Activated CD8-positive, alpha-beta memory T cell treated with anti-CD3 and anti-CD28 coated beads, Interleukin-2, amount 50 U/mL, for 48 hours (primary cell): ENCODE results near the gene TMC4.
"Not testable (repeated sequence)": the region's sequence is repeated elsewhere in the genome, so short reads cannot be mapped to it uniquely, and the experiment has no call there.

ENCODE experiments used
- DNase-seq: peaks from one replicate; pipeline ENCODE4 v3.0.0-alpha.2; 2020

Gene TMC4

GRCh38 chr19:54203151-54203611 is 30.2 kb upstream of the TMC4 start:
- no peak for DNase-seq

- no peak for DNase-seq
These were observed 29.0 kb upstream of the TMC4 start for GRCh38 chr19:54201980-54202379.

- DNase-seq, result peak; percentile 71
These were observed 28.3 kb upstream of the TMC4 start for GRCh38 chr19:54201172-54201701.

DNA sequence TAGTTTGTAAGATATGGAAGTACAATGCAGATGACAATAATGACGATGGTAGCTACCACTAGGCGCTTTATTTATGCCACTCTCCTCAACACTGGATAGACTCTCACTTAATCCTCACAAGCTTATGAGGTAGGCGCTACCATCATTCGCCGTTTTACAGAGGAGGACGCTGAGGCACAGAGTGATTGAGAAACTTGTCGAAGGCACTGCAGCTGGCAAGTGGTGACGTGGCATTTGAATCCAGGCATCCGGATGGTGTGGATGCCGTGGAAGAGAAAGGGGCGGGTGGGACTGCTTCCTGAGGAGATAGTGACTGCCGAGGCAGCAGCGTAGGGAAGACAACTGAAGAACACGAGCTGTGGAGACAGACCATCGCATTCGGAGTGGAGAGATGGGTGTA is 26.4 kb upstream of the TMC4 start:
- no peak for DNase-seq

- DNase-seq, result no peak
These were observed 24.2 kb upstream of the TMC4 start for GRCh38 chr19:54197121-54197520.

- no peak for DNase-seq
These were observed 23.6 kb upstream of the TMC4 start for GRCh38 chr19:54196536-54196935.

DNA sequence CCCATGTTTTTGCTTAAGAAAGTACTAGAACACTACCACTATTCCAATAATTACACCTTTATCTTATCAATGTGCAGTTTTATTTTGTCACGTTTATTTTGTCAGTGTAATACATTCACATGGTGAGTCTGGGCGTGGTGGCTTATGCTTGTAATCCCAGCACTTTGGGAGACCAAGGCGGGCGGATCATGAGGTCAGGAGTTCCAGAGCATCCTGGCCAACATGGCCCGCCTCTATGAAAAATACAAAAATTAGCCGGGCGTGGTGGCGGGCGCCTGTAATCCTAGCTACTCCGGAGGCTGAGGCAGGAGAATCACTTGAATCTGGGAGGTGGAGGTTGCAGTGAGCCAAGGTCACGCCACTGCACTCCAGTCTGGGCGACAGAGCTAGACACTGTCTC is 21.5 kb upstream of the TMC4 start:
- DNase-seq, result not testable (repeated sequence)

DNA sequence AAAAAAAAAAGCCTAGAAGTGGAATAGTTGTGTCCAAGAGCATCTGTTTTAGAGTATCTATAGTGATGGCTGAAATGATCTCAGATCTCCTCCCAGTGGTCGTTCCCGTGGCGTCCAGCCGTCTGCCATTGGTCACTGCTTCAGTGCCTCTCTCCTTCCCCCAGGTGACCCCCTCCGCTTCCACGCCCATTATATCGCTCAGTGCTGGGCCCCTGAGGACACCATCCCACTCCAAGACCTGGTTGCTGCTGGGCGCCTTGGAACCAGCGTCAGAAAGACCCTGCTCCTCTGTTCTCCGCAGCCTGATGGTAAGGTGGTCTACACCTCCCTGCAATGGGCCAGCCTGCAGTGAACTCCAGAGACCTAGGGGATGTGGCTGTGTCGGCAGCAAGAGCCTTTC is 20.1 kb upstream of the TMC4 start:
- no peak for DNase-seq

DNA sequence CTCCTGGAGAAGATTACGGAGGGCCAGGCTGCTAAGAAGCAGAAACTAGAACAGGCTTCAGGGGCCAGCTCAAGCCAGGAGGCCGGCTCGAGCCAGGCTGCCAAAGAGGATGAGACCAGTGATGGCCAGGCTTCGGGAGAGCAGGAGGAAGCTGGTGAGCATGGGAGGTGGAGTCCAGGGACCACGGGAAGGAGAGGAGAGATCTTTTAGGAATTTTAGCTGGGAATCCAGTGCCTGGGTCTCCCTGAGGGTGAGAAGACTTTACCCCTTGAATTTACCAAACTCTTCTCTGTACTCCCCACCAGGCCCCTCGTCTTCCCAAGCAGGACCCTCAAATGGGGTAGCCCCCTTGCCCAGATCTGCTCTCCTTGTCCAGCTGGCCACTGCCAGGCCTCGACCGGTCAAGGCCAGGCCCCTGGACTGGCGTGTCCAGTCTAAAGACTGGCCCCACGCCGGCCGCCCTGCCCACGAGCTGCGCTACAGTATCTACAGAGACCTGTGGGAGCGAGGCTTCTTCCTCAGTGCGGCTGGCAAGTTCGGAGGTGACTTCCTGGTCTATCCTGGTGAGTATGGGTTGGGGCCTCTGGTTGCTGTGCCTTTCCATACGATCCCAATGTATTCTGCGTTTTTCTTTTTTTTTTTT is 19.0 kb upstream of the TMC4 start:
- DNase-seq, result no peak

GRCh38 chr19:54191011-54191810 is 18.3 kb upstream of the TMC4 start, which contains the start of gene TSEN34:
Gene TSEN34 (plus strand): TSS chr19:54191308. CDS start chr19:54191365, 57 bp downstream.
- DNase-seq, result peak; percentile 94

DNA sequence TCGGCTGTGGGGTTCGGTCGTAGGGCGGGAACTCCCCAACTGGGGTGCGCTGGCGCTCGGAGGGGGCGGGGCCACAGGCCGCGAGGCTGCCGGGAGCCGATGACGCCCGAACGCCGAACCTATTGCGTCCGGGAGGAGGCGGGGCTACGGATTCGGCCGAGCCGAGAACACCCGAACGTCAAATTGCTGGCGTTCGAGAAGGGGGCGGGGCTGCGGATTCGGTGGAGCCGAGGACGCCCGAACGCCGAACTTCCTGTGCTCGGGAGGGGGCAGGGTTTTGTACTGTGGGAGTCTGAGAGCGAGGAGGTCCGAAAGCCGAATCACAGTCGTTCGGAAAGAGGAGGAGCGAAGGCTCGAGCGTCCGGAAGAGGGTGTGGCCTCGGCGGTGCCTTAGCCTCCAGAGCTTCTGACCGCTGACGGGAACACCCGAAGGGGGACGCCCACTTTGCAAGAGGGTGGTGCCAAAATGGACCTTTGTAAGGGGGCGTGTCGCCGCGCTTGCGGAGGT is 17.6 kb upstream of the TMC4 start:
- DNase-seq, result peak; percentile 99

- DNase-seq, result peak; percentile 98
These were observed 17.0 kb upstream of the TMC4 start for GRCh38 chr19:54189735-54190502.

GRCh38 chr19:54189145-54189734 is 16.3 kb upstream of the TMC4 start, which contains the start of gene MBOAT7:
Gene MBOAT7 (minus strand): TSS chr19:54189580. CDS start chr19:54188508, 1,072 bp downstream.
- DNase-seq, result no peak

- peak; percentile 73 for DNase-seq
These were observed 15.4 kb upstream of the TMC4 start for GRCh38 chr19:54188215-54188871.

DNA sequence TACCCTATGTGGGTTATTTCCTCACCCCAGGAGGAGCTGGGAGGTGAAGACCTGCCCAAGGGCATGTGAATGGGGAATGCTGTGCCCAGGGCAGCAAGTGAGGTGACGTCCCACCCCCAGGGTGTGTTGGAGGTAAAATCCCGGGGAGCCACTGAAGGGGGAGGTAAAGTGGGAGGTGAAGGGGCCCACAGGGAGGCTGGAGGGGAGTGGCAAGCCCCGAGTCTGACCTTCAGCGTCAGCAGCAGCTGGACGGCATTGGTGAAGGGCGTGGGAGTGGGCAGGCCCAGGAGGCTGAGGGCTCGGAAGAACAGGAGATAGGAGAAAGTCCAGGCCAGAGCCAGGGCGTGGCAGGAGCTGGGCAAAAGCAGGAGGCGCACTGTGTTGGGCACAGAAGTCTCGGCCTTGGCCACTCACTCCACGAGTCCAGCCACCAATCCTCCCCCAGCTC is 14.0 kb upstream of the TMC4 start:
- DNase-seq, result no peak

DNA sequence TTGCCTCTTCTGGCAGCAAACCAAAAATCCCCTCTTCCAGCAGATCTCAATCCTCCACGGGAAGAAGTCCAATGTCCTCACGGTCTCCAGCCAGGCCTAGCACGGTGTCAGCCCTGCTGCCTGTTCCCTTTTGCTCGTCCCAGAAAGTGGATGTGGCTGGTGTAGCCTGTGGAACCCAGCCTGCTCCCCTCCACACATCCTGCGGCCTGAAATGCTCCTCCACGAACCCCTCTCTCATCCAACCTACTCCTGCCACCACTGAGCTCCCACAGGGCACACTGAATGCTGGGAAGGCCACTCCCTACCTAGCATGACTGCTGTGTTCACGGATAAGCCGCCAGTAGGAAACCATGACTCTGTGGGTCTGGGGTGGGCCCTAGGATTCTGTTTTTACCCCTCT is 13.4 kb upstream of the TMC4 start:
- no peak for DNase-seq

DNA sequence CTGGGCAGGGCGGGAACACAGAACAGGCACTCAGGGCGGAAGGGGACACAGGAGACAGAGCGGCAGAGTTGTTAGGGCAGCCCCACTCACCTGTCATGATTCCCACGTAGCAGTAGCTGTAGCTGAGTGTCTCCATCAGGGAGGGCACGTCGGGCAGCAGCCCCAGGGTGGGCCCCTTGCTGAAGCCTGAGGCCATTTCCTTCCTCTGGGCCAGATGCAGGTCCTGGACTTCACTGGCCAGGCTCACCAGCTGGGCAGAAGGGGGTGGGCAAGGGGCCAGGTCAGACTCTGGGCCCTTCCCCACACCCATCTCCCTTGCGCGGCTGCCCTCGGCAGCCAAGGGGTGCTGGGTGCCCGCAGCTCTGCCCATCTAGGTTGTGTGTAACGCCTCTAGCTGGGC is 10.5 kb upstream of the TMC4 start:
- DNase-seq, result no peak

GRCh38 chr19:54181894-54182293 is 8.9 kb upstream of the TMC4 start:
- not testable (repeated sequence) for DNase-seq

DNA sequence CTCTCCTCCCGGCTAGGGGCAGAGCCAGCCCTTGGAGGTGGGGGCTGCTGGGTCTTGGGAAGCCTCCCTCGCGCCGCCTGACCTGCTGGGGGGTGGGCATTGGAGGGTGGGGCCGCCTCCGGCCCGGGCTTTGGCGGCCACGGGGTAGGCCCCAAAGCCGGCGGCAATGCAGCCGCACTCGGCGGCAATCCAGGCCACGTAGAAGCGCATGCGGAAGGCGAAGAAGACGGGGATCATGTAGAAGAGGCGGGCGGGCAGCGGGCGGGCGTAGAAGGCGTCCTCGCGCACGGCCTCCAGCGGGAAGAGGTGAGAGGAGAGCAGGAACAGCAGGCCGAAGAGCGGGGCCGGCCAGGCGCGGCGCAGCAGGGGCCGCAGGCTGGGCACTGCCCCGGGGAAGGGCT is 7.7 kb upstream of the TMC4 start:
- no peak for DNase-seq

GRCh38 chr19:54179921-54180461 is 7.0 kb upstream of the TMC4 start:
- no peak for DNase-seq

- DNase-seq, result no peak
These were observed 6.4 kb upstream of the TMC4 start for GRCh38 chr19:54179262-54179852.
